Measurements from ENCODE around the gene COL5A1.

- TF ChIP-seq EZH2 (IDR thresholded peaks at IDR 0.05; ENCODE audit: borderline replicate concordance, low read length), result no peak
- TF ChIP-seq, protein P1, sequence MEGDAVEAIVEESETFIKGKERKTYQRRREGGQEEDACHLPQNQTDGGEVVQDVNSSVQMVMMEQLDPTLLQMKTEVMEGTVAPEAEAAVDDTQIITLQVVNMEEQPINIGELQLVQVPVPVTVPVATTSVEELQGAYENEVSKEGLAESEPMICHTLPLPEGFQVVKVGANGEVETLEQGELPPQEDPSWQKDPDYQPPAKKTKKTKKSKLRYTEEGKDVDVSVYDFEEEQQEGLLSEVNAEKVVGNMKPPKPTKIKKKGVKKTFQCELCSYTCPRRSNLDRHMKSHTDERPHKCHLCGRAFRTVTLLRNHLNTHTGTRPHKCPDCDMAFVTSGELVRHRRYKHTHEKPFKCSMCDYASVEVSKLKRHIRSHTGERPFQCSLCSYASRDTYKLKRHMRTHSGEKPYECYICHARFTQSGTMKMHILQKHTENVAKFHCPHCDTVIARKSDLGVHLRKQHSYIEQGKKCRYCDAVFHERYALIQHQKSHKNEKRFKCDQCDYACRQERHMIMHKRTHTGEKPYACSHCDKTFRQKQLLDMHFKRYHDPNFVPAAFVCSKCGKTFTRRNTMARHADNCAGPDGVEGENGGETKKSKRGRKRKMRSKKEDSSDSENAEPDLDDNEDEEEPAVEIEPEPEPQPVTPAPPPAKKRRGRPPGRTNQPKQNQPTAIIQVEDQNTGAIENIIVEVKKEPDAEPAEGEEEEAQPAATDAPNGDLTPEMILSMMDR (IDR thresholded peaks at IDR 0.05; ENCODE audit: low read length), result no peak
Observed at GRCh38 chr9:134676361-134676760, 34.8 kb downstream of the COL5A1 start.

Measured in OCI-LY1 (cell line).